ENCODE results near the gene RSPH10B2. TPM values are rescaled to one million over a fixed set of nuclear protein-coding genes. Genes with fewer than 3 reads are reported as not detected.
"Not testable (repeated sequence)": the region's sequence is repeated elsewhere in the genome, so short reads cannot be mapped to it uniquely, and the experiment has no call there.

The RSPH10B2 gene
- total RNA-seq, 1 donor from 2014 or later, result 1.0 TPM

DNA sequence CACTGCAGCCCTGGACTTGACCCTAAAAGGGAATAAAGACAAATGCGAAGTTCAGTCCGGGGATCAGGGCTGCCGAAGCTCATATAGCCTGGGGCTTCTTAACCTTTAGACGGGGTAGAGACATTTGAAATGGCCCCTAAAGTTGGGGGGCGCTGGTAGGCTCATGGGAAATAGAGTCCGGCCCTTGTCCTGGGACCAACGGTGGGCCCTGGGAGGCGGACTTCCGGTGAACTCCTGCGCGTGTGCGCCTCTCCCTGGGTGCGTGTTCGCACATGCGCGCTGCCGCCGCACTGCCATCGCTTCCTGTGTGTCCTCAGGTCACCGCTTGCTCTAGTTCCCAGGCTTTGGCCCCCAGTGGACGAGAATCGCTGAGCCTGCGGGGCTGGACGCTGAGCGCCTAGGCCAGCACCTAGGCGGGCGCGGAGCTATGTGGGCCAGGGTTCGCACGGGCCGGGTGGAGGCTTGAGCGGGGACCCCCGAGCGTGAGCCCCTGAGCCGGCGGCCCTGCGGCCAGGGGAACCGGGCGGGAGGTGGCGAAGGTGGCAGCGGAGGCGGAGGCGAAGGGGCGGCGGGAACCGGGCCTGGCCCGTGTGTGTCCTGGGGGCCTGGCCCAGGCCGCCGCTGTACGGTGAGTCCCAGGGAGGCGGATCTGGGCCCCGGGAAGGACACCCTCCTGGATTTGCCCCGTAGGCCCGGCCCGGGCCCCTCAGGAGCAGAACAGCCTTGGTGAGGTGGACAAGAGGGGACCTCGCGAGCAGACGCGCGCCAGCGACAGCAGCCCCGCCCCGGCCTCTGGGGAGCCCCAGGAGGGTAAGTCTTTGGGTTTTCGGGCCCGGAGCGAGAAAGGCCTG lies 24.2 kb upstream of the RSPH10B2 start:
- no peaks in the 10 kb centered on the region for H3K9me3 Mint-ChIP-seq (ENCODE audit: unreplicated experiment)
- TF ChIP-seq, protein P1, sequence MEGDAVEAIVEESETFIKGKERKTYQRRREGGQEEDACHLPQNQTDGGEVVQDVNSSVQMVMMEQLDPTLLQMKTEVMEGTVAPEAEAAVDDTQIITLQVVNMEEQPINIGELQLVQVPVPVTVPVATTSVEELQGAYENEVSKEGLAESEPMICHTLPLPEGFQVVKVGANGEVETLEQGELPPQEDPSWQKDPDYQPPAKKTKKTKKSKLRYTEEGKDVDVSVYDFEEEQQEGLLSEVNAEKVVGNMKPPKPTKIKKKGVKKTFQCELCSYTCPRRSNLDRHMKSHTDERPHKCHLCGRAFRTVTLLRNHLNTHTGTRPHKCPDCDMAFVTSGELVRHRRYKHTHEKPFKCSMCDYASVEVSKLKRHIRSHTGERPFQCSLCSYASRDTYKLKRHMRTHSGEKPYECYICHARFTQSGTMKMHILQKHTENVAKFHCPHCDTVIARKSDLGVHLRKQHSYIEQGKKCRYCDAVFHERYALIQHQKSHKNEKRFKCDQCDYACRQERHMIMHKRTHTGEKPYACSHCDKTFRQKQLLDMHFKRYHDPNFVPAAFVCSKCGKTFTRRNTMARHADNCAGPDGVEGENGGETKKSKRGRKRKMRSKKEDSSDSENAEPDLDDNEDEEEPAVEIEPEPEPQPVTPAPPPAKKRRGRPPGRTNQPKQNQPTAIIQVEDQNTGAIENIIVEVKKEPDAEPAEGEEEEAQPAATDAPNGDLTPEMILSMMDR (IDR thresholded peaks at IDR 0.05; ENCODE audit: partially characterized antibody, unreplicated experiment), result no peak
- peak; percentile 87 for DNase-seq
- no peaks in the 10 kb centered on the region for H3K27me3 Mint-ChIP-seq (ENCODE audit: unreplicated experiment)
- H3K4me1 Mint-ChIP-seq (ENCODE audit: low read depth, unreplicated experiment), result peaks cover 5% of the 10 kb centered on the region
- H3K36me3 Mint-ChIP-seq (ENCODE audit: unreplicated experiment), result no peaks in the 10 kb centered on the region
- H3K27ac Mint-ChIP-seq (ENCODE audit: unreplicated experiment), result peak overlapping the region; percentile 73
- peak overlapping the region; percentile 94 for H3K4me3 Mint-ChIP-seq (ENCODE audit: unreplicated experiment)

DNA sequence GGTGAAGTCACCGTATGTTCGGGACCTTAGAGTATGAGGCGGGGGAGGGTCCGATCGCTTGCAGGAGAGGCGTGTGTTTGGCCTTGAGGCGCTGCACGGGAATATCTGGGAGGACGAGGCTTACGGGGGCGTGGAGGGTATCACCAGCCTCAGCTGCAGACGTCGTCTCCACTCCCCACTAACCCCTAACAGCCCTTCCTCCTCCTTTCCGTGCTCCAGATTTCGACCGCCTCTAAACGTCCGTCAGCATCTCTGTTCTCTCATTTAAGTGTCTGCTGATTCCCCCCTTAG lies 23.6 kb upstream of the RSPH10B2 start:
- peak overlapping the region; percentile 94 for H3K4me3 Mint-ChIP-seq (ENCODE audit: unreplicated experiment)
- H3K27ac Mint-ChIP-seq (ENCODE audit: unreplicated experiment), result peak overlapping the region; percentile 73
- no peak for DNase-seq
- no peaks in the 10 kb centered on the region for H3K27me3 Mint-ChIP-seq (ENCODE audit: unreplicated experiment)
- H3K9me3 Mint-ChIP-seq (ENCODE audit: unreplicated experiment), result no peaks in the 10 kb centered on the region
- no peaks in the 10 kb centered on the region for H3K36me3 Mint-ChIP-seq (ENCODE audit: unreplicated experiment)
- H3K4me1 Mint-ChIP-seq (ENCODE audit: low read depth, unreplicated experiment), result peaks cover 5% of the 10 kb centered on the region
- TF ChIP-seq, protein P1 (IDR thresholded peaks at IDR 0.05; ENCODE audit: partially characterized antibody, unreplicated experiment), result no peak

GRCh38 chr7:6738415-6738814 lies 15.5 kb upstream of the RSPH10B2 start:
- not testable (repeated sequence) for H3K27ac Mint-ChIP-seq (ENCODE audit: unreplicated experiment); H3K27me3 Mint-ChIP-seq (ENCODE audit: unreplicated experiment); H3K4me3 Mint-ChIP-seq (ENCODE audit: unreplicated experiment); H3K36me3 Mint-ChIP-seq (ENCODE audit: unreplicated experiment); H3K9me3 Mint-ChIP-seq (ENCODE audit: unreplicated experiment); H3K4me1 Mint-ChIP-seq (ENCODE audit: low read depth, unreplicated experiment); DNase-seq

DNA sequence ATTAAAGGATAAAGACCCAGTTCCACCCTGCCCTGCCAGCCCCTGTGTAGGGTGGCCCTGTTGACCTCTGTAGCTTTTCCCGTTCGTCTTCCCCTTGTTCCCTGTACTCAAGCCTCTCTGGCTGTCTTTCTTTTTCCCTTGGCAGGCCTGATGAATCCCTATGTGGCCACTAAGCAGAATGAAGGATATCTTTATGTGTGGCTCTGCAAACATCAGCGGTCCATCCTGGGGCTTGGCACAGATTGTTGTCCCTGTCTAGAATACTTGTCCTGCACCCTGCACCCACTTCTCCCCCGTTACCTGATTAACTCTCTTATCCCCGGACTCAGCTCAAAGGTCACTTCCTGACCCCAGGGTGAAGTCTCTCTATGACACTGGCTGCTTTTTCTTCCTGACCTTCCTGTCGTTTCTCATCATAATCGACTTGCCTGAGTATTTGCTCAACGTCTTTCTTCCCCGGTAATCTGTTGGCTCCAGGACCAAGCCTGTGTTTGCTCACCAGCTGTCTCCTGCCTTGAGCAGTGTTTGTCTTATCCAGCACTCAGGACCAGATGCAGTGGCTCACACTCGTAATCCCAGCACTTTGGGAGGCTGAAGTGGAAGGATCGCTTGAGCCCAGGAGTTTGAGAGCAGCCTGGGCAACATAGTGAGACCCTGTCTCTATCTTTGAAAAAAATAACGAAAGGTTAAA lies 9.3 kb upstream of the RSPH10B2 start:
- not testable (repeated sequence) for H3K36me3 Mint-ChIP-seq (ENCODE audit: unreplicated experiment); H3K27ac Mint-ChIP-seq (ENCODE audit: unreplicated experiment); H3K9me3 Mint-ChIP-seq (ENCODE audit: unreplicated experiment); H3K27me3 Mint-ChIP-seq (ENCODE audit: unreplicated experiment); H3K4me3 Mint-ChIP-seq (ENCODE audit: unreplicated experiment); DNase-seq; H3K4me1 Mint-ChIP-seq (ENCODE audit: low read depth, unreplicated experiment)

DNA sequence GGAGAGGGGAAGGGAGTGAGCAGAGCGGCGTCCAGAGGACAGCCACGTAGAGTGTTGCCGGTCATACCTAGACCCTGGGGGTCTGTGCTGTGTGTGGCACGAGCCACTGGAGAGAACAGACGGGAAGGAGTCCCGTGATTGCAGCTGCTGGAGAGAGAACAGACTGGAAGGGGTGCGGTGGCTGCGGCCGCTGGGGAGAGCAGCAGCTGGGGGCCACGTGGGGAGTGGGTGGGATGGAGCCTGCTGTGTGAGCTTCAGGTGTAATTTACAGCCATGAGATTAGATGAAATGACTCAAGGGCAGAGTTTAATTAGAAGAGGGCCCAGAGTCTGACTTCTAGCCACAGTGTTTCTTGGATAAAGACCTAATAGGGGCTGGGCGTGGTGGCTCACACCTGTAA lies 4.6 kb upstream of the RSPH10B2 start:
- H3K27ac Mint-ChIP-seq (ENCODE audit: unreplicated experiment); H3K27me3 Mint-ChIP-seq (ENCODE audit: unreplicated experiment); H3K4me1 Mint-ChIP-seq (ENCODE audit: low read depth, unreplicated experiment); H3K36me3 Mint-ChIP-seq (ENCODE audit: unreplicated experiment); H3K4me3 Mint-ChIP-seq (ENCODE audit: unreplicated experiment); DNase-seq; H3K9me3 Mint-ChIP-seq (ENCODE audit: unreplicated experiment): not testable (repeated sequence)

DNA sequence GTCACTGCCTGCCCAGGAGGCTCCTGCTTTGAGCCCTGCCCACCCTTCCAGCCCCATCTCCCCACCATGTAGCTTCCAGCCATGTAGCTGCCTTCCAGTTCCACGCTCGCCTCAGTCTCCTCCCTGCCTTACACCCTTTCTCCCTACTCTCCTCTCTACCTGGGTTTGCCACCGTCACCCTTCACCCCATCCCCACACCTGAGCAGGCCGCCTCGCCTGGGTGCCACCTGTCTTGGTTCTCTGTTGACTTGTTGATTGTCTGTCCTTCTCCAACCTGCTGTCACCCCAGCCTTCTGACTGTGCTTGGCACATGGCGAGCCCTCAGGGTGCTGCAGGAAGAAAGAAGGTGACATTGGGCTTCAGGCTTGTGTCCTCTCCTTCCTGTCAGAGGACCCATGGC lies 3.7 kb upstream of the RSPH10B2 start:
- H3K4me3 Mint-ChIP-seq (ENCODE audit: unreplicated experiment); DNase-seq; H3K36me3 Mint-ChIP-seq (ENCODE audit: unreplicated experiment); H3K4me1 Mint-ChIP-seq (ENCODE audit: low read depth, unreplicated experiment); H3K27ac Mint-ChIP-seq (ENCODE audit: unreplicated experiment); H3K9me3 Mint-ChIP-seq (ENCODE audit: unreplicated experiment); H3K27me3 Mint-ChIP-seq (ENCODE audit: unreplicated experiment): not testable (repeated sequence)

GRCh38 chr7:6761186-6761585 lies 7.3 kb downstream of the RSPH10B2 start:
- not testable (repeated sequence) for H3K36me3 Mint-ChIP-seq (ENCODE audit: unreplicated experiment); H3K4me3 Mint-ChIP-seq (ENCODE audit: unreplicated experiment); H3K4me1 Mint-ChIP-seq (ENCODE audit: low read depth, unreplicated experiment); H3K9me3 Mint-ChIP-seq (ENCODE audit: unreplicated experiment); H3K27ac Mint-ChIP-seq (ENCODE audit: unreplicated experiment); DNase-seq; H3K27me3 Mint-ChIP-seq (ENCODE audit: unreplicated experiment)

DNA sequence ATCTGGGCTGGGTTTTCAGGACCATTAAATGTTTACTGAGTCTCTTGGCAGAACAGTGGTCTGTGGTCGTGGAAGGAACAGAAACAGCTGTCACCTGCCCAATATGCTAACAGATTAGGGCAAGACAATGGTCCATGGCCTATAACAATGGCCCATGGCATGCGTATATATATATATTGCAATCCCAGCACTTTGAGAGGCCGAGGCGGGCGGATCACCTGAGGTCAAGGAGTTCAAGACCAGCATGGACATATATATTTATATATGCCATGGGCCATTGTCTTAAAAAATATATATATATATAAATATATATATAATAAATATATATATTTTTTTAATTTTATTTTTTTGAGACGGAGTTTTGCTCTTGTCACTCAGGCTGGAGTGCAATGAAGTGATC lies 27.7 kb downstream of the RSPH10B2 start:
- not testable (repeated sequence) for H3K27ac Mint-ChIP-seq (ENCODE audit: unreplicated experiment); H3K9me3 Mint-ChIP-seq (ENCODE audit: unreplicated experiment); DNase-seq; H3K36me3 Mint-ChIP-seq (ENCODE audit: unreplicated experiment); H3K27me3 Mint-ChIP-seq (ENCODE audit: unreplicated experiment); H3K4me3 Mint-ChIP-seq (ENCODE audit: unreplicated experiment); H3K4me1 Mint-ChIP-seq (ENCODE audit: low read depth, unreplicated experiment)

DNA sequence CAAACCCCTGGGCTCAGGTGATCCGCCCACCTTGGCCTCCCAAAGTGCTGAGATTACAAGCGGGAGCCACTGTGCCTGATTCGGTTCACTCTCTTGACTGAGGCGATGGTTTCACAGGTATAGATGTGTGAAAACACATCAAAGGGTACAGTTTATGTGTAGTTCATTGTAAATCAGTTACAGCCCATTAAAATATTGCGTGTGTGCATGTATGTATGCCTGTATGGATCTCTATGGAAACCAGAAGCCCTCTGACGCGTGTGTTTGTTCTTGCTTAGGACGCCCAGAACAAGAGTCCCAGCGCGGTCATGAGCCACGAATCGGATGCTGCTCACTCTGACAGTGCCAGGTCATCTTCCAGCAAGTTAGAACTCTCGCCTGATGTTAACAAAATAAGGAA lies 35.5 kb downstream of the RSPH10B2 start:
- not testable (repeated sequence) for H3K27me3 Mint-ChIP-seq (ENCODE audit: unreplicated experiment)

GRCh38 chr7:6792113-6792872 lies 38.4 kb downstream of the RSPH10B2 start:
- not testable (repeated sequence) for H3K27me3 Mint-ChIP-seq (ENCODE audit: unreplicated experiment); DNase-seq; H3K27ac Mint-ChIP-seq (ENCODE audit: unreplicated experiment); H3K36me3 Mint-ChIP-seq (ENCODE audit: unreplicated experiment); H3K4me3 Mint-ChIP-seq (ENCODE audit: unreplicated experiment); H3K4me1 Mint-ChIP-seq (ENCODE audit: low read depth, unreplicated experiment); H3K9me3 Mint-ChIP-seq (ENCODE audit: unreplicated experiment)

More for the DNA sequence above, 35.5 kb downstream of the RSPH10B2 start:
- H3K4me1 Mint-ChIP-seq (ENCODE audit: low read depth, unreplicated experiment); H3K27ac Mint-ChIP-seq (ENCODE audit: unreplicated experiment); DNase-seq; H3K4me3 Mint-ChIP-seq (ENCODE audit: unreplicated experiment); H3K36me3 Mint-ChIP-seq (ENCODE audit: unreplicated experiment); H3K9me3 Mint-ChIP-seq (ENCODE audit: unreplicated experiment): not testable (repeated sequence)
